OCI-LY3 (cell line): ENCODE measurements around the gene EXOC7.

Experiments
- EZH2phosphoT487 ChIP-seq: fragments of 200-600 bp; shearing (Covaris generic); IDR thresholded peaks from 2 replicates; pipeline ENCODE4 v1.6.1; 2018; ENCODE audit warnings: antibody characterized with exemption, mixed run types, low read depth
- TF ChIP-seq, protein P1 (sequence below): fragments of 200-600, 300-600 bp; sonication (generic); IDR thresholded peaks from 2 replicates; pipeline ENCODE4 v1.5.1; 2014; ENCODE audit warnings: antibody characterized with exemption, low read length, low read depth

DNA sequence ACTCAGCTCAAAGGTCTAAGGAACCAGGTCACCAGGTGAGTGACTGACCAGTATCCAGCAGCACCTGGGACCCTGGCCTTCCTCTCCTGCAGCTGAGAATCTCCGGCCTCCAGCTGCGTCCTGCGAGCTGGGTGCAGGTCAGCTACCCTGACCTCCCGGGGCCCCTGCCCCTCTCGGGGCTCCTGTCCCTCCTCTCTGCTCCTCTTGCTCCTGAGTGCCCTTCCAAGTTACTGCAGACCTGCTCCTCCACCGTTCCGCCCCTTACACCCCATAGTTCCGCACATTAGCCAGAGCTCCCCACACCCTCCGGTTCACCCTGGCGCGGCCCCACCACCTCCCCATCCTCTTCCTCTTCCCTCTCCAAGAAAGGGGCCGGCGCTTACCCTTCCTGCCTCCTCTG lies 26.9 kb upstream of the EXOC7 start:
- TF ChIP-seq, protein P1, sequence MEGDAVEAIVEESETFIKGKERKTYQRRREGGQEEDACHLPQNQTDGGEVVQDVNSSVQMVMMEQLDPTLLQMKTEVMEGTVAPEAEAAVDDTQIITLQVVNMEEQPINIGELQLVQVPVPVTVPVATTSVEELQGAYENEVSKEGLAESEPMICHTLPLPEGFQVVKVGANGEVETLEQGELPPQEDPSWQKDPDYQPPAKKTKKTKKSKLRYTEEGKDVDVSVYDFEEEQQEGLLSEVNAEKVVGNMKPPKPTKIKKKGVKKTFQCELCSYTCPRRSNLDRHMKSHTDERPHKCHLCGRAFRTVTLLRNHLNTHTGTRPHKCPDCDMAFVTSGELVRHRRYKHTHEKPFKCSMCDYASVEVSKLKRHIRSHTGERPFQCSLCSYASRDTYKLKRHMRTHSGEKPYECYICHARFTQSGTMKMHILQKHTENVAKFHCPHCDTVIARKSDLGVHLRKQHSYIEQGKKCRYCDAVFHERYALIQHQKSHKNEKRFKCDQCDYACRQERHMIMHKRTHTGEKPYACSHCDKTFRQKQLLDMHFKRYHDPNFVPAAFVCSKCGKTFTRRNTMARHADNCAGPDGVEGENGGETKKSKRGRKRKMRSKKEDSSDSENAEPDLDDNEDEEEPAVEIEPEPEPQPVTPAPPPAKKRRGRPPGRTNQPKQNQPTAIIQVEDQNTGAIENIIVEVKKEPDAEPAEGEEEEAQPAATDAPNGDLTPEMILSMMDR, result no peak
- TF ChIP-seq EZH2phosphoT487, result no peak
